Measurements from ENCODE around the gene GTSE1. TPM values are rescaled to one million over a fixed set of nuclear protein-coding genes. Genes with fewer than 3 reads are reported as not detected.

The GTSE1 gene
- polyA plus RNA-seq, 1 donor (not counting 4 experiments of a cell fraction or from before 2014, with no cell fraction given), result 4.7 TPM

DNA sequence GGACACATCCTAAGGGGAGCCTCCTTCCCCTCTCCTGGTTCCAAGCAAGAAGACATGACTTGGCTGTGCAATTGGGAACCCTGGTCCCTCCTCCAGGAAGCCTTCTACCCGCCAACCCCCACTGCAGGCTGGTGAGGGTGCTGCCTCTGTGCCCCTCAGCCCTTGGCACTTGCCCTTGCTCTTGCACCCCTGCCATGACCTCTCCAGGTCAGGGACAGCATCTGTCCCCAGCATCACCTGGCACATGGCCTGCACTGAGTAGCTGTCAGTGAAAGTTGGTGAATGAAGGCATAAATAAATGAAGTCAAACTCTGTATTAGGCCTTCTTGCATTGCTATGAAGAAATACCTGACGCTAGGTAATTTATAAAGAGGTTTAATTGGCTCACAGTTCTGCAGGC, 1.9 kb upstream of the GTSE1 start:
- Histone ChIP-seq H3K27ac (ENCODE audit: control insufficient read depth, insufficient read depth, low read length) (no peak overlapping the region), H3K9me3 (ENCODE audit: control insufficient read depth, low read depth, low read length) (no peaks in the 10 kb centered on the region), H3K4me2 (ENCODE audit: control insufficient read depth, extremely low read depth, insufficient read depth, low read depth, low read length) (no peak overlapping the region), H3K4me1 (ENCODE audit: control insufficient read depth, extremely low read depth, insufficient read depth, low read length) (peaks cover 14% of the 10 kb centered on the region), H3K4me3 (ENCODE audit: control insufficient read depth in 2 of 3, extremely low read depth in 1 of 3, insufficient read depth in 2 of 3, low read depth in 1 of 3, low read length in 3 of 3) (no peak overlapping the region), H3K9ac (ENCODE audit: control insufficient read depth, extremely low read depth, insufficient read depth, low read length) (no peak overlapping the region), H3K9me1 (ENCODE audit: control insufficient read depth, extremely low read depth, insufficient read depth, low read length) (no peaks in the 10 kb centered on the region), H3K27me3 (ENCODE audit: control insufficient read depth, extremely low read depth, insufficient read depth, low read length) (peaks cover 4% of the 10 kb centered on the region), H3K79me2 (ENCODE audit: control insufficient read depth, insufficient read depth, low read length) (peaks cover 17% of the 10 kb centered on the region), H2AFZ (ENCODE audit: control insufficient read depth, low read length) (no peak overlapping the region), H3K36me3 (ENCODE audit: control insufficient read depth in 2 of 2, extremely low read depth in 1 of 2, insufficient read depth in 2 of 2, low read length in 2 of 2) (peaks cover 8 to 13% of the 10 kb centered on the region in 2 experiments), H4K20me1 (ENCODE audit: control insufficient read depth, extremely low read depth, insufficient read depth, low read length) (no peaks in the 10 kb centered on the region)
- TF ChIP-seq CTCF (optimal IDR thresholded peaks at IDR 0.05 in 1 of 3, IDR thresholded peaks at IDR 0.05 in 1 of 3, conservative IDR thresholded peaks at IDR 0.05 in 1 of 3; ENCODE audit: extremely low read depth in 1 of 3, insufficient read depth in 2 of 3, low read length in 3 of 3), result no peak
- no peak for TF ChIP-seq EZH2 (IDR thresholded peaks at IDR 0.05; ENCODE audit: low read length)
- DNase-seq (ENCODE audit: low read depth, low spot score) (no peak), FAIRE-seq (no peak)
- dilution Hi-C loops (cut with MboI; ENCODE audit: extremely low pct_ligation_motif_present, low sequenced_read_pairs), result no loop called here

- Histone ChIP-seq H3K79me2 (ENCODE audit: control insufficient read depth, insufficient read depth, low read length) (peaks cover 19% of the 10 kb centered on the region), H2AFZ (ENCODE audit: control insufficient read depth, low read length) (no peak overlapping the region), H3K9me3 (ENCODE audit: control insufficient read depth, low read depth, low read length) (no peaks in the 10 kb centered on the region), H3K27ac (ENCODE audit: control insufficient read depth, insufficient read depth, low read length) (no peak overlapping the region), H3K4me1 (ENCODE audit: control insufficient read depth, extremely low read depth, insufficient read depth, low read length) (peaks cover 13% of the 10 kb centered on the region), H3K27me3 (ENCODE audit: control insufficient read depth, extremely low read depth, insufficient read depth, low read length) (peaks cover 1% of the 10 kb centered on the region), H3K4me2 (ENCODE audit: control insufficient read depth, extremely low read depth, insufficient read depth, low read depth, low read length) (peak overlapping the region; percentile 98), H3K9me1 (ENCODE audit: control insufficient read depth, extremely low read depth, insufficient read depth, low read length) (no peaks in the 10 kb centered on the region), H3K4me3 (ENCODE audit: control insufficient read depth in 2 of 3, extremely low read depth in 1 of 3, insufficient read depth in 2 of 3, low read depth in 1 of 3, low read length in 3 of 3) (peak overlapping the region in 1 of 3 experiments; percentile 91), H3K36me3 (ENCODE audit: control insufficient read depth in 2 of 2, extremely low read depth in 1 of 2, insufficient read depth in 2 of 2, low read length in 2 of 2) (peaks cover 8 to 17% of the 10 kb centered on the region in 2 experiments), H3K9ac (ENCODE audit: control insufficient read depth, extremely low read depth, insufficient read depth, low read length) (no peak overlapping the region), H4K20me1 (ENCODE audit: control insufficient read depth, extremely low read depth, insufficient read depth, low read length) (no peaks in the 10 kb centered on the region)
- dilution Hi-C loops (cut with MboI; ENCODE audit: extremely low pct_ligation_motif_present, low sequenced_read_pairs), result no loop called here
- DNase-seq (ENCODE audit: low read depth, low spot score) (no peak), FAIRE-seq (no peak)
- TF ChIP-seq CTCF (optimal IDR thresholded peaks at IDR 0.05 in 1 of 3, IDR thresholded peaks at IDR 0.05 in 1 of 3, conservative IDR thresholded peaks at IDR 0.05 in 1 of 3; ENCODE audit: extremely low read depth in 1 of 3, insufficient read depth in 2 of 3, low read length in 3 of 3), result no peak
These were observed 1.2 kb upstream of the GTSE1 start for GRCh38 chr22:46295277-46295971.
